BE2C (cell line): Measurements from ENCODE around the gene SPIRE1.
A peak's percentile ranks its signal among the peaks of the same experiment; 100 is the strongest.
"Not testable (repeated sequence)": the region's sequence is repeated elsewhere in the genome, so short reads cannot be mapped to it uniquely, and the experiment has no call there.

Source experiments
- DNase-seq: peaks from one replicate; pipeline ENCODE4 v3.0.0-alpha.2; 2020
- H3K27me3 ChIP-seq: fragments of 250-450 bp; sonication (Bioruptor Pico); 2 replicates; pipeline ENCODE4 v1.5.1; 2020; ENCODE audit warnings: mild to moderate bottlenecking
- H3K36me3 ChIP-seq: fragments of 250-450 bp; sonication (Bioruptor Pico); 2 replicates; pipeline ENCODE4 v1.5.1; 2020; ENCODE audit warnings: mild to moderate bottlenecking
- H3K4me1 ChIP-seq: fragments of 250-450 bp; sonication (Bioruptor Pico); 2 replicates; pipeline ENCODE4 v1.5.1; 2020
- H3K4me3 ChIP-seq: 2 replicates; pipeline ENCODE4 v1.5.1; 2011; ENCODE audit warnings: low read depth, low read length
- H3K9me3 ChIP-seq: fragments of 250-450 bp; sonication (Bioruptor Pico); 2 replicates; pipeline ENCODE4 v1.5.1; 2020
- CTCF ChIP-seq: IDR thresholded peaks from 2 replicates; pipeline ENCODE4 v1.5.1; 2012; ENCODE audit warnings: mild to moderate bottlenecking, low read depth, low read length

The SPIRE1 gene

GRCh38 chr18:12420821-12421421, 237.0 kb downstream of the SPIRE1 start:
- peak overlapping the region; percentile 42 for H3K4me3 ChIP-seq
- no peak for TF ChIP-seq CTCF
- no peaks in the 10 kb centered on the region for H3K36me3 ChIP-seq
- H3K4me1 ChIP-seq: 0 out of 2 replicates have a peak, but pooled peaks cover 3% of the 10 kb centered on the region
- H3K27me3 ChIP-seq: no peaks in the 10 kb centered on the region
- no peaks in the 10 kb centered on the region for H3K9me3 ChIP-seq
- DNase-seq: peak; percentile 53

DNA sequence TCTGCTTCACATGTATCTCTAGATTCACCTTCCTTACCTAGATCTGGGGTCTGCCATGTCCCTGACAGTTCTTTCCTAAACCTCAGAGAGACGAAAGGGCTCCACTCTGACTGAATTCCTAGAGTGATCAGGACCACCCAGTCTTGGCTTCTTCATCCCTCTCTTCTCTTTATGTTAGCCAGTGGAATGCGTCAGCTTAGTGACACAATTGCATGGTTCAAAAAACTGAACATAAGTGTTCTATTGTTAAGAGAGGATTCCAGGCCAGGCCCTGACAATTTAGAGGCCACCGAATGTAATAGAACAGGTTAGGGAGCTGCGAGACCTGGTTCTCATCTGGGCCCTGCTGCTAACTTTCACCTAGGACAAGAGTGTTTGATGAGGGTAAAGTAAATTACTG, 240.2 kb downstream of the SPIRE1 start:
- Histone ChIP-seq H3K27me3 (no peaks in the 10 kb centered on the region), H3K4me1 (0 out of 2 replicates have a peak, but pooled peaks cover 3% of the 10 kb centered on the region), H3K36me3 (no peaks in the 10 kb centered on the region), H3K4me3 (no peak overlapping the region), H3K9me3 (no peaks in the 10 kb centered on the region)
- no peak for DNase-seq
- TF ChIP-seq CTCF: no peak

- DNase-seq: no peak
- no peaks in the 10 kb centered on the region for H3K27me3 ChIP-seq
- H3K4me3 ChIP-seq: no peak overlapping the region
- H3K9me3 ChIP-seq: no peaks in the 10 kb centered on the region
- TF ChIP-seq CTCF: no peak
- 0 out of 2 replicates have a peak, but pooled peaks cover 3% of the 10 kb centered on the region for H3K4me1 ChIP-seq
- H3K36me3 ChIP-seq: no peaks in the 10 kb centered on the region
These were observed 241.7 kb downstream of the SPIRE1 start for GRCh38 chr18:12416098-12416729.

DNA sequence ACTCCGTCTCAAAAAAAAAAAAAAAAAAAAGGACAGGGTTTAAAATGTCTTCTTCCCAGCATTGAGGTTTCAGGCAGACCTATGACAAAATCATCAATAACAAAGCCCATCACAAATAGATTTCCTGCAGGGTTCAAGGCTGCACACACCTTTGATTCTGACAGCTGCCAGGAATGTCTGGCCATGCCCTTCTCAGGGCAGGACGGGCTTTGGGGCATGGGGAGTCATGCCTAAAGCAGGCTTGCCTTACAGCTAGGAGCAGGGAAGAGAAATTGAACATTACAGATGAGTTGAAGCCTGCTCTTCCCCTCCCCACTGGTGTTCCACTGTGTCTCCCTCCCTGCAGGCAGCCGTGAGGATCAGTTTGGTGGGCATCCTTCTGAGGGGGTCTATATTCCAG, 246.5 kb downstream of the SPIRE1 start:
- Histone ChIP-seq H3K4me1 (no peaks in the 10 kb centered on the region), H3K27me3 (no peaks in the 10 kb centered on the region), H3K36me3 (no peaks in the 10 kb centered on the region), H3K4me3 (no peak overlapping the region), H3K9me3 (no peaks in the 10 kb centered on the region)
- no peak for TF ChIP-seq CTCF
- no peak for DNase-seq

DNA sequence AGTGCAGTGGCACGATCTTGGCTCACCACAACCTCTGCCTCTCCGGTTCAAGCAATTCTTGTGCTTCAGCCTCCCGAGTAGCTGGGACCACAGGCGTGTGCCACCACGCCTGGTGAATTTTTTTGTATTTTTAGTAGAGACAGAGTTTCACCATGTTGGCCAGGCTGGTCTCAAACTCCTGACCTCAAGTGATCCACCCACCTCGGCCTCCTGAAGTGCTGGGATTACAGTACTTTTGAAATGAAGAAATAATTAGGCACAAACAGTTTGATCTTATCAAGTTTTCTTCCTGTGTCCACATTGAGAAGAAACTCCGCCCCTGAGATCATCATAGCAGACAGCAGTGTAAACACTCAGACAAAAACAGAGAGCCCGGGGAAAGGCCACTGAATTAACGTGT, 247.2 kb downstream of the SPIRE1 start:
- not testable (repeated sequence) for H3K4me1 ChIP-seq, H3K4me3 ChIP-seq

GRCh38 chr18:12410081-12410481, 247.8 kb downstream of the SPIRE1 start:
- no peaks in the 10 kb centered on the region for H3K36me3 ChIP-seq

More for the DNA sequence above, 247.2 kb downstream of the SPIRE1 start:
- not testable (repeated sequence) for H3K27me3 ChIP-seq, DNase-seq, H3K9me3 ChIP-seq, H3K36me3 ChIP-seq

More at GRCh38 chr18:12410081-12410481, 247.8 kb downstream of the SPIRE1 start:
- Histone ChIP-seq H3K4me3 (no peak overlapping the region), H3K9me3 (no peaks in the 10 kb centered on the region), H3K4me1 (no peaks in the 10 kb centered on the region), H3K27me3 (no peaks in the 10 kb centered on the region)
- DNase-seq: no peak
- no peak for TF ChIP-seq CTCF
